GM12874 (cell line): ENCODE results near the gene C4orf17.

Experiments used
- CTCF ChIP-seq: IDR thresholded peaks from 2 replicates; pipeline ENCODE4 v1.5.1; 2011; ENCODE audit warnings: low read depth, mild to moderate bottlenecking, control low read depth, low read length, moderate library complexity; ENCODE audit not compliant: insufficient read depth

Gene C4orf17

GRCh38 chr4:99574530-99575324, 63.9 kb downstream of the C4orf17 start, which contains the start of gene MTTP:
MTTP (plus strand) TSS chr4:99574824; CDS start chr4:99574910, 86 bp downstream.
- no peak for TF ChIP-seq CTCF

GRCh38 chr4:99578714-99579113, 67.9 kb downstream of the C4orf17 start:
- TF ChIP-seq CTCF: no peak

- no peak for TF ChIP-seq CTCF
Observed at GRCh38 chr4:99585516-99585915, 74.7 kb downstream of the C4orf17 start.

- TF ChIP-seq CTCF: no peak
Observed at GRCh38 chr4:99586322-99586721, 75.5 kb downstream of the C4orf17 start.

GRCh38 chr4:99586797-99587196, 76.0 kb downstream of the C4orf17 start:
- TF ChIP-seq CTCF: no peak

- no peak for TF ChIP-seq CTCF
Observed at GRCh38 chr4:99587309-99587708, 76.5 kb downstream of the C4orf17 start.

GRCh38 chr4:99587803-99588202, 77.0 kb downstream of the C4orf17 start:
- TF ChIP-seq CTCF: no peak
